WTC11 (cell line): ENCODE results near the gene GNAZ.

ENCODE experiments used
- CREB1 ChIP-seq: sonication (generic); formaldehyde crosslinking; IDR thresholded peaks from 2 replicates; pipeline ENCODE4 v1.8.0; 2023; ENCODE audit warnings: mild to moderate bottlenecking, missing genetic modification reagents
- CTCF ChIP-seq: fragments of 200-600 bp; IDR thresholded peaks from 2 replicates; pipeline ENCODE4 v1.8.0; 2022; ENCODE audit warnings: antibody characterized with exemption
- ETV6 ChIP-seq: sonication (generic); formaldehyde crosslinking; IDR thresholded peaks from 2 replicates; pipeline ENCODE4 v1.8.1; 2022; ENCODE audit warnings: mild to moderate bottlenecking, missing genetic modification reagents
- USF2 ChIP-seq: sonication (generic); formaldehyde crosslinking; IDR thresholded peaks from 2 replicates; pipeline ENCODE4 v1.8.1; 2023; ENCODE audit warnings: mild to moderate bottlenecking, missing genetic modification reagents, moderate library complexity
- ZNF121 ChIP-seq: sonication (generic); formaldehyde crosslinking; IDR thresholded peaks from 2 replicates; pipeline ENCODE4 v1.8.0; 2023; ENCODE audit warnings: missing genetic modification reagents
- ZNF232 ChIP-seq: sonication (generic); formaldehyde crosslinking; IDR thresholded peaks from 2 replicates; pipeline ENCODE4 v1.8.0; 2022; ENCODE audit warnings: mild to moderate bottlenecking, missing genetic modification reagents
- ZNF317 ChIP-seq: sonication (generic); formaldehyde crosslinking; IDR thresholded peaks from 2 replicates; pipeline ENCODE4 v1.8.1; 2023; ENCODE audit warnings: low read depth, mild to moderate bottlenecking, moderate library complexity, missing genetic modification reagents, borderline replicate concordance
- ZNF416 ChIP-seq: fragments of 250-450 bp; sonication (Bioruptor Pico); IDR thresholded peaks from 2 replicates; pipeline ENCODE4 v1.9.0; 2021; ENCODE audit warnings: mild to moderate bottlenecking, inconsistent platforms
- ZNF512 ChIP-seq: sonication (generic); formaldehyde crosslinking; IDR thresholded peaks from 2 replicates; pipeline ENCODE4 v1.8.1; 2022; ENCODE audit warnings: missing genetic modification reagents, borderline replicate concordance

DNA sequence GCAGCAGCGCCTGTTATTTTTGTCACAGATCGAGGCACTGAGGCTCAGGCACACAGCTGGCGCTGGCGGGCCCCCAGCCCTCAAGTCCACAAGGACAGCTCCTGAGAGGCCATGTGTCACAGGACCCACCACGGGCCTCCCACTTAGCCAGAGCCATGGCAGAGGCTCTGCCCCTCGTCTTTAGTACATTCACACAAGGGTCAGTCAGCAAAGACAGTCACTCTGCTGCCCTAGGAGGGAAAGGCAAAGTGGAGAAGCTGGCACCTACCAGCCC lies 29.1 kb downstream of the GNAZ start:
- TF ChIP-seq ZNF512 (CRISPR knock-in tag) (no peak), CTCF (no peak), CREB1 (CRISPR knock-in tag) (no peak), ZNF416 (CRISPR knock-in tag) (no peak), USF2 (CRISPR knock-in tag) (no peak), ZNF121 (CRISPR knock-in tag) (no peak), ZNF232 (CRISPR knock-in tag) (no peak), ZNF317 (no peak), ETV6 (CRISPR knock-in tag) (no peak)
